Activated CD8-positive, alpha-beta memory T cell treated with anti-CD3 and anti-CD28 coated beads for 1 hour (primary cell): ENCODE results near the gene SHANK3.

Experiments
- DNase-seq, 2 donors: peaks; one replicate each; pipeline ENCODE4 v3.0.0-alpha.2; 2020; ENCODE audit warnings: low read depth in 1 of 2; ENCODE audit errors: extremely low read depth in 1 of 2

Gene SHANK3

DNA sequence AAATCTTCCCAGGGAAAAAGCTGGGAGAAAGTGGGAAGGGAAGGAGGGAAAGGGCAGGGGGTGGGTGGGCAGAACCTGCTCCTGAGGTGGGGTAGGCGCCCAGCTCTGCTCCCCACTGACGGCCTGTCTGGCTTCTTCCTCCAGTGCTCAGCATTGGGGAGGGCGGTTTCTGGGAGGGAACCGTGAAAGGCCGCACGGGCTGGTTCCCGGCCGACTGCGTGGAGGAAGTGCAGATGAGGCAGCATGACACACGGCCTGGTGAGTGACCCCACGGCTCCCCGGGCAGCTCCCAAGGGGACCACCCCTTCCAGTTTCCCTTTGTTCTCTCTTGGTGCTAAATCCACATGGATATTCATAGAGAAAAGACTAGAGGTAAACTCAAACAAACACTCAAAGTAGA lies 25.9 kb downstream of the SHANK3 start:
- no peak for DNase-seq

DNA sequence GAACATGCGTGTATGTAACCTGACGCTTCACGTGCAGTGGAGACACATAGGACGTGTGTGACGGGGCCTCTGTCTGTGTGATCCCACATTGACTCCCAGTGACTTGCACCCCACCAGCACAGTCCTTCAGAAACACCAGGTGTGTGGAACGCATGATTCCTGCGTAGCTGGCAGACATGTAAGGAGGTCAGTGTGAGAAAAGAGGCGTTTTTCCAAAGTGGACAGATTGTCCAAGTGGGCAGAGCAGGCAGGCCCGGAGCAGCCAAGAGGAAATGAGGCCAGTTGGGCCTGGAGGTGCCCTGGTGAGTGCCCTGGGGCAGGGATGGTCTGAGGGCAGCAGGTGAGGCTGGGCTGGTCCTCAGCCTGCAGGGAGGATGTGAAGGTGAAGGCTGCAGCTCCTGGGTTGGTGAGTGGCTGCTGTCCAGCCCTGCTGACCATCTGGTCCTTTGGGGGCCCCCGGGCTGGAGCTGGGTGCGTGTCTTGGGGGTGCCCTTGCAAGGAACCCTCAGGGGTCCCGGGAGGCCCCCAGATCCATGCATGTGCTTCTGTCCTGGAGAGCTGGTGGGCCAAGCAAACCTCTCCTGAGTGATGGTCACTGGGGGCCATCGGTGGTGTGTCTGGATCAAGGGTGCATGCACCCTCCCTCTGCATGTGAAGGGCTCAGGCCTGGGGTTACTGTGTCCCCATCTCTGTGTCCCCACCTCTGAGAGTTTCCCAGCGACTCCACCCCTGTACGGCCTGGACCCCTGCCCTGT lies 26.6 kb downstream of the SHANK3 start:
- DNase-seq, result no peak

DNA sequence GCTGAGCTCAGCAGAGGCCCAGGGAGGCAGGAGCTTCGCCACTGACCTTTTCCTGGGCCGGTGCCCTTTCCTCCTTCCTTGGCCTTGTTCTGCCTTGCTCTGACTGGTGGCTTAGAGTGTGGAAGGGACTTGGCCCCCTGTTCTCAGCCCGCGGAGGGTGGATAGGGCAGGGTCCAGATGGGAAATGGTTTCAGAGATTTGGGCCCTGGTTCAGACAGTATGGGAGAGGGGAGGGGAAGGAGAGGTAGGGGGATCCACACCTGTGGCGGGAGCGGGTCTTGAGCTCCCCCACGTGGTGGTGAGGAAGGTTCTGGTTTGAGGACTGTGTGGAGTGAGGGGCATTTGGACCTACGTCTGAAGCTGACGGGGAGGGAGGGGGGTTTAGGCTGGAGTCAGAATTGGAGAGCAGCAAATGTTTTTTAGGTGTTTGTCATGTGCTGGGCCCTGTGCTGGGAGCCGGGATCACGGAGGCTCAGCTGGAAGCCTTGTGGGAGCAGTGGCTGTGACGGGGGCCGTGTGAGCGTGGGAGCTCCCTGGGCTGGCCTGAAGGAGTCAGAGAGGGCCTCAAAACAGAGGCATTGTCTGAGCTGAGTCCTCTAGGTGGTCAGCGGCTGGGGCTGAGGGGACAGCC lies 27.2 kb downstream of the SHANK3 start:
- no peak for DNase-seq

DNA sequence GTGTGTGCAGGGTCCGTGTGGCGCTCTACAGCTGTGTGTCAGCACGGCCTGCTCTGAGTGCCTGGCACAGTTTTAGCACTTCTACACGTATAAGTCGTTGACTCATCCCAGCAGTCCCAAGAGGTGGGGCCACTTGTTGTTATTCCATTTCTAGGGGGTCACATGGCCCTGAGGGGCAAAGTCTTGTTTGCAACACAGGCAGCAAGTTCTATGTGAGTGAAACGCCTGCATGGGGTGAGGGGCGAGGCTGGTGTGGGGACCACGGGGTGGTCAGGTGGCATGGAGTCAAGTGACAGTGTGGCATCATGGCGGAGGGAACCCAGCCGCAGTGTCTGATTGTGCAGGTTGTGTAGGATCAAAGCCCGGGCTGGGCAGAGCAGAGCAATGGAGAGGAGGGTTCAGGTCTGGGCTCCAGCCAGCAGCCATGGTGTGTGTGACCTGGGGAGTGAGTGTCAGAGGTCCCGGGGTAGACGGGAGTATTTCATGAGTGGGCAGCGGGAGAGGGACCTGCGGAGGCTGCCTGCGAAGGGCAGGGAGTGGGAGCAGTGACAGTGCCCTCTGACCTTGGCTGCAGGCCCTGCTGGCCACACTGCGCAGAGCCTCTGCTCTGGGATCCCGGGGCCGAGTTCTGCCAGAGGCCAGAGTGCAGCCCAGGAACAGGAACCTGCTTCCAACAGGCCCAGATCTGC lies 27.9 kb downstream of the SHANK3 start:
- DNase-seq, result no peak

DNA sequence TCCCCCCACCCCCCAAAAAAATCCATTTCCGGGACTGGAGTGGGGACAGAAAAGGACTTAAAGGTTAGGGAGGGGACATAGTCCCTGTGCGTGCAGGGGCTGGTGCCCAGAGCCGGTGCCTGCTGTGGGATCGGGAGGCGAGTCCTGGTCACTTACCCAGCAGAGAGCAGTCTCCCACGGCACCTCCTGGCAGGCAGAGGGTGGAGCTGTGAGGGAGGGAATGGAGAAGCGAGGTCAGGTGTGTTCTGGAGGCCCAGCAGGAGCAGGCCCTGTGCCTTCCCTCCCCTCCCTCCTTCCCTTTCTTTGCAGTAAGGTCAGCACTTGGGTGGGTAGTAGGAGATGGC lies 28.4 kb downstream of the SHANK3 start:
- DNase-seq, result no peak

DNA sequence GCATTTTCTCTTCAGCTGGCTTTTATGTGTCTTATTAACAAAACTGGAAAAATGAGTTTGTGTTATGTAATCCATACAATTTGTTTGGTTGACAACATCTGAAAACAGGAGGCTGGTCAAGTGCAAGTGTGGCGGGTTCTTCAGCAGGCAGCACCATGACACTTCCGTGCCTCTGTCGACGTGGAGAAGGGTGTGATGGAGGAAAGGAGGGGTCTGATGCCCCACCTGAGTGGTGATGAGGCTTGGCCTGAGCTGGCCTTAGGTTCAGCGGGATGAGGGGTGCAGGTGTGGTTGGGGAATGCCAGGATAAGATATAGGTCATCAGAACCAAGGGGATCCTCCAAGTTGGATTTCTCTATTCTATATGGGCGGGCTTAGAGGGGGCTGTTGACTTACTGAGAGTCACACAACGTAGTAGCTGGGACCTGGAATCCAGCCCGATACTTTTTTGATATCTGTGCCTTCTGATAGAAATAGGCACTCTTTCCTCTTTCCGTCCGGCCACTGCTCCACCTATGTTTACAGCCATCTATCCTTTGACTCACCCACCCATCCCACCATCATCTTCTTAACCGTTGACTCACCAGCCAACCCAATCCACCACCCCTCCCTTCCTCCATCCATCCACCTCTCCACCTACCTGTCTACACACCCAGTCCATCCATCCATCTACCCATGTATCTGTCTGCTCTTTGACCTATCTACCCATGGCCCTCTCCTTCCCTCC lies 29.0 kb downstream of the SHANK3 start:
- no peak for DNase-seq

DNA sequence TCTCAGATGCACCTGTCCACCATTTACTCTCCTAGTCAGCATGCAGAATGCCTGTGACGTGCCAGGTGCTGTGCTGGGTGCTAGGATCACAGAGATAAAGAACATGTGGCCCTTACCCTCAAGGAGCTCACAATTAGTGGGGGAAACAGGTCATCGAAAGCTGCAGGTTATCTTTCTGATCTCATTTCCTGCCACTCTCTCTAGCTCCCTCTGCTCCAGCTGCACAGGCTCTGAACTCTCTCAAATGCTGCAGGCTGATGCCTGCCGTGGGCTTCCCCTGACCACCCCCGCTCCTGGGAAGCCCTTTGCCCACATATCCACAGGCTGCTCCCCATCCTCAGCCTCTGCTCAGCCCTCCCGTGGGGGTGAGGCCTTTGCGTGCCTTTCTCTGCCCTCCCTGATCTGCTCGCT lies 29.6 kb downstream of the SHANK3 start:
- DNase-seq, result no peak

DNA sequence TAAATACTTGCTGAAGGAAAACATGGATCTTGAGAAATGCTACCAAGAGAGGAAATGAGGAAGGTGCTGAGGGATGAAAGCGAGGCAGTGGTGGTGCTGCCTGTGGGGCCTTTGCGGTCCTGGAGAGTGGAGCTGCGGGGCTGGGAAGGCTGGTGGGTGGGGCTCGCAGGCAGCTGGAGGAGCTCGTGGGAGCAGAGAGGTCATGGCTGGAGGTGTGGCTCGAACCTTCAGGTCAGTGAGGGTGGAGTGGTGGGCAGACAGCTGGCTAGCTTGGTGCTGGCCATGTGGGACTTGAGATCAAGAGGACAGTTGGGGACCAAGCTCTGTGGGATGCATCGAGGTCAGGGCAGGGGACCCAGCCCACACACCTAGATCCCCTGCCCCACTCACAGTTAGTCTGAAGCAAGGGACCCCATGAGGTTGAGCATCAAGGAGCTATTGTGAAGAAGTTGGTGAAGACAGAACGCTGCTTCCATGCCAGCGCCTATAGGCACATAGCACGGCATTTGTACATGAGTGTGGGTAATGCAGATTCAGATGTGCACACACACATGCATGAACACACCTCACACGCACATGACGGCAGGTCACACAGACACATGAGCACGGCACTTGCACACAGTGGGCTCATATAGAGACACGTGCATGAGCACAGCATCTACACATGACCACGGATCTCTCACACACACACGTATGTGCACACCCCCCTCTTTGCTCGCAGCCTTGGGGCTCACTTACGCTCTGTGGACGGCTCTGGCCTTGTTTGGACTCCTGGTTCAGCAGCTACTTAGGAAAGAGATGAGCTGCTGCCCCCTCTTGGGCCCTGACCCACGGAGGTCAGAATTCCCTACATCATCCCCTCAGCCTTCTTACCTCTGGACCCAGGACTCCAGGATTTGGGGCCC lies 30.4 kb downstream of the SHANK3 start:
- DNase-seq, result no peak

DNA sequence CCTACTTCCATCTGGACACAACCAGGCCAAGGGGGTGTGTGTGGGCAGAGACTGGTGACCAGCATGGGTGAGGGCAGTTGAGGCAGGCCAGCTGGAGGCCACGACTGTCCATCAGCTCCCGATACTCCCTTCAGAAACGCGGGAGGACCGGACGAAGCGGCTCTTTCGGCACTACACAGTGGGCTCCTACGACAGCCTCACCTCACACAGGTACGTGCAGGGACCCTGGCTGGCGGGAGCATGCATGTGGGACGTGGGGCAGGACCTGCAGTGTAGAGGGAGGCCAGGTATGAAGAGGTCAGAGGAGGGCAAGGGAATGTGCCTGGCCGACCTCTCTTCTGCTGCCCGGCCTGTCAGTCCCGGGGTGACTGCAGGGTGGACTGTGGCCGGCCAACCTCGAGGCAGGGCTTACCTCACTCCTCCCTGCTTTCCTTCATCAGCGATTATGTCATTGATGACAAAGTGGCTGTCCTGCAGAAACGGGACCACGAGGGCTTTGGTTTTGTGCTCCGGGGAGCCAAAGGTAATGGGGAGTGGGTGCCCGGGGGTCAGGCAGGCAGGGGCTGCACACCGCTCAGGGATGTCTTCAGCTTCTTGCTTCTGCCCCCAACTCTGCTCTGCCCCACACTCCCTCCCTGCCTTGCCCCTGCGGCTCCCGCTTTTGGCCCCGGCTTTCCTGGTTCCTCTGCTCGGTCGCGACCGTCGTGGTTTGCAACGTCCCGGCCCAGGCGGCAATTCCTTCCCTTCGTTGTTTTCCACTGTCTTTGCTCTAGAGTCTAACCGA lies 31.3 kb downstream of the SHANK3 start:
- no peak for DNase-seq

DNA sequence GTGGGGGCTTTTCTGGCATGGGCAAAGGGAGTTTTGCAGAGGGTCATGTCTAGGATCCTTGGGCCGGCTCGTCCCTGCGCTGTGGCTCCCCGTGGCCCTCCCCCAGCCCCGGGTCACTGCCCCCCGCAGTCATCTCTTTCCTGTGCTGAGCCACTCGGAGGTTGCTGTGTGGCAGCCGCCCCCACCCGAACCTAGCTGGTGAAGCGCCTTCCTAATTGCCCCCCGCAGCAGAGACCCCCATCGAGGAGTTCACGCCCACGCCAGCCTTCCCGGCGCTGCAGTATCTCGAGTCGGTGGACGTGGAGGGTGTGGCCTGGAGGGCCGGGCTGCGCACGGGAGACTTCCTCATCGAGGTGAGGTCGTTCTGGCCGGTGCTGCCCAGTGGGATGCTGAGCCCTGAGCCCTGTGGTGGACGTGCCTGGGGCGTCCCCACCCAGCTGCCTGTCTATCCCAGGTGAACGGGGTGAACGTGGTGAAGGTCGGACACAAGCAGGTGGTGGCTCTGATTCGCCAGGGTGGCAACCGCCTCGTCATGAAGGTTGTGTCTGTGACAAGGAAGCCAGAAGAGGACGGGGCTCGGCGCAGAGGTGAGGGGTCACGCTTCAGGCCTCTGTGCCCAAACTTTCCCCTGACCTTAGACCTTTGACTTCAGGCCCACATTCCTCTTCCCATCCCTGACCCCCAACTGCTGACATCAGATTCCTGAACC lies 32.0 kb downstream of the SHANK3 start:
- no peak for DNase-seq

DNA sequence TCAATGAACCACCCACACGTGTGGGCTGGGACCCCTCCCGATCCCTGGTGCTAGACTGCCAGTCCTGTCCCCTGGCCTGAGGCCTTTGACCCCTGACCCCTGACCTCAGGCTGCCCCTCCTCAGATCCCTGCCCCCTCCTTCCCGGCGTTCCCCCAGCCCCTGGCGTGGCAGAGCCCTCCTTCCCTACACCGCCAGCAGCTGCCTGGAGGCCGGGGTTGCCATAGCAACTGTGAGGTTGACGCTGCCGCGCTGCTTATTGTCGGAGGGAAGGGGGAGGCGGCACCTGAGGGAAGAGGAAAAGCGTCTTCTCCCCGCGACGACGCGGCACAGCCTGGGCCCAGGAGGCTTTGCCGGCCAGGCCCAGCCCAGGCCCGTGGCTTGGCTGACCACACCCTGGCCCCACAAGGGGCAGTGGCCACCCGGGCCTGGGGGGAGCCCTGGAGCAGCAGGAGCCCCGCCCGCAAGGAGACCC lies 32.6 kb downstream of the SHANK3 start:
- no peak for DNase-seq

DNA sequence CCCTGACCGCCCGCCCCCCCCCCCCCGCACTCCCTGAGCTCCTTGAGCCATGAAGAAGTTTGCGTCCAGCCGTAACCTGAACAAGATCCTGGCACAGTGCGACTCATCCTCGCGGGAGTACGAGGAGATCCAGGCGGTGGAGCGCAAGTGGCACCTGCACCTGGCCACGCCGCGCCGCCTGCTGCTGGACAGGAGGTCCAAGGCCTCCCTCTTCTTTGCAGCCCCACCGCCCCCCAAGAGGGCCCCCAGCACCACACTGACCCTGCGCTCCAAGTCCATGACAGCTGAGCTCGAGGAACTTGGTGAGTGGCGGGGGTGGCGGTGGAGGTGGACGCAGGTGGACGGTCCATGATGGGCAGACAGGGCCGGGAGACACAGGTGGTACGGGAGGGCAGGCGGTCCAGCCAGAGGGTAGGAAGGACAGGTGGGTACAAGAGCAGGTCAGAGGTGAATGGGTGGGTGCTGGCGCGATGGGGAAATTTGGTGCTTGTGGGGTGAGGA lies 33.3 kb downstream of the SHANK3 start:
- DNase-seq, result no peak

DNA sequence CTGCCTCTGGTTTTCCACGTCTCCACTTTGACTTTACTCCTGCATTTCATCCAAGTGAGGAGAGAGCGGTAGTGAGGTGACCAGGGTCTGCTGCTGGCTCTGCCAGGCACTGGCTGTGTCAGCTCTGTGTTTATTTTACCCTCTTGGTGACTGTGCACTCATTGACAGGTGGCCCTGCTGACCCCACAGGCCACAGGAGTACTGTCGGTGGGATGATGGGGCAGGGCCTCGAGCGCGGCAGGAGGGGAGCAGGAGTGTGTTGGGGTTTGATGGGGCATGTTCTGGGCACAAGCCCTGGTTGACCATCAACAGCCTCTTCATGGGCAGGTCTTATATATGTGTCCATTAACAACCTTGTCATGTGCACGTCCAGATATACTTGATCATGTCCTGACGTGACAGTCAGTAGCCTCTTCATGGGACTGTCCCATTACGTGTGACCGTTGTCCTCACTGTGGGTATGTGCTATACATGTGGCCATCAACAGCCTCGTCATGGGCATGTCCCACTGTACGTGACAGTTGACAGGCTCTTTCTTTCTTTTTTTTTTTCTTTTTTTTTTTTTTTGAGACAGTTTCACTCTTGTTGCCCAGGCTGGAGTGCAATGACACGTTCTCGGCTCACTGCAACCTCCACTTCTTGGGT lies 34.0 kb downstream of the SHANK3 start:
- DNase-seq, result no peak

DNA sequence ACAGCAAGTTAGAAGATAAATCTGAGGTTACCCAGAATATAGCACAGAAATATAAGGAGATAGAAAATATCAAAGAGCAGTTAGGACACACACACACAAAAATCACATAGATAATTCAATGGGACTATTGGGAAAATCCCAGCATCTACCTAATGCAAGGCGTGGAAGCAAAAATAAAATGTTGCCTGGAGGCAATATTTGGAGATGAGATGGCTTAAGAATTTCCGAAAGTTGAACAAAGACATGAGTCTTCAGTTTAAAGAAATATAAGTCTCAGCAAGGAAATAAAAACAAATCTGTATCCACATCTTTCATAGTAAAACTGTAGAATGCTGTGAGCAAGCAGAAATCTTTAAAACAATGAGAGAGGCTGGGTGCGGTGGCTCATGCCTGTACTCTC lies 35.9 kb downstream of the SHANK3 start:
- DNase-seq, result no peak

DNA sequence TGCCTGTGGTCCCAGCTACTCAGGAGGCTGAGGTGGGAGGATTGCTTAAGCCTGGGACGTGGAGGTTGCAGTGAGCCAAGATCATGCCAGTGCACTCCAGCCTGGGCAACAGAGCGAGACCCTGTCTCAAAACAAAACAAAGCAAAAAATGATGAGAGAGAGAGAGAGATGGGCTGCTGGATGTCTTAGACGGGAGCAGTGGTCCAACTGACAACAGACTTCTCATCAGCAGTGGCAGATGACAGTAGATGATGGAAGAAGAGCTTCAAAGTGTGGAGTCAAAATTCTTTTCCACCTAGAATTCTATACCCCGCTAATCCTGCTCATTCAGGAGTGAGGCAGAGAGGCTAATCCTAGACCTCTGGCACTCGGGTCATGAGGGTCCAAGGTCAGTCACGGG lies 36.4 kb downstream of the SHANK3 start:
- no peak for DNase-seq

DNA sequence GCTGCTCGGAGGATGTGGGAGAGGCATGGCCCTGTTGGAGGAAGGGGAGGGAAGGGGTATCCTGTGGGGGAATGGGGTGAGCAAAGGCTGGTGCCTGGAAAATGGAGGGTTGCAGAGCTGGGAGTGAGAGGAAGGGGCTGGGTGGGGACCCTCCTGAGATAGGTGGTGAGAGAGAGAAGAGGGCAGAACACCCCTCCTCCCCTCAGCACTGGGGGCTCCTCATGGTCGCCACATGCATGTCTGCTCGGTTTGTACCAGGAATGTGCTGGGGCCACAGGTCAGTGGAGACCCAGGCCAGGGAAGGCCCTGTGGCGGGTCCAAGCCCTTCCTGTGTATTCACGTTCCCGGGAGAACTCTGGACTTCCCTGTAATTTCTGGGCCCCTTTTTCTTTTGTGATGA lies 37.6 kb downstream of the SHANK3 start:
- DNase-seq, result no peak

DNA sequence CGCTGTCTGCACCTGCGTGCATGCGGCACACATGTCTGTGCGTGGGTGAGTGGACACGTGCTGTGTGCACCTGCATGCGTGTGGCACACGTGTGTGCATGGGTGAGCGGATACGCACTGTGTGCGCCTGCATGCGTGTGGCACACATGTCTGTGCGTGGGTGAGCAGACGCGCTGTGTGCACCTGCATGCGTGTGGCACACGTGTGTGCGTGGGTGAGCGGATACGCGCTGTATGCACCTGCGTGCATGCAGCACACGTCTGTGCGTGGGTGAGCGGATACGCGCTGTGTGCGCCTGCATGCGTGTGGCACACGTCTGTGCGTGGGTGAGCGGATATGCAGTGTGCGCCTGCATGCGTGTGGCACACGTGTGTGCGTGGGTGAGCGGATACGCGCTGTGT lies 38.3 kb downstream of the SHANK3 start:
- DNase-seq, result no peak
